GM13977 (cell line): ENCODE data around the gene KAT5.
"Not testable (repeated sequence)": the region's sequence is repeated elsewhere in the genome, so short reads cannot be mapped to it uniquely, and the experiment has no call there.

Source experiments
- DNase-seq: peaks from one replicate; pipeline ENCODE4 v3.0.0; 2012; ENCODE audit warnings: low spot score
- CTCF ChIP-seq: IDR thresholded peaks from 2 replicates; pipeline ENCODE4 v1.5.1; 2012; ENCODE audit warnings: mild to moderate bottlenecking, control low read depth; ENCODE audit not compliant: insufficient read depth; ENCODE audit errors: extremely low read depth, missing control alignments
- in situ Hi-C: fragments of 300-500 bp; cut with MboI; formaldehyde crosslinking; loops from one replicate; pipeline ENCODE4 v1.12.0; 2022; ENCODE audit warnings: low sequenced_read_pairs, low pct_unique_long_range_greater_than_20kb, mixed read lengths, inconsistent platforms; ENCODE audit not compliant: unreplicated experiment

KAT5 gene

GRCh38 chr11:65739022-65739421 lies 27.0 kb downstream of the KAT5 start:
- no peak for DNase-seq
- in situ Hi-C loops, result no loop called here
- no peak for TF ChIP-seq CTCF

- DNase-seq, result no peak
- in situ Hi-C loops, result no loop called here
- no peak for TF ChIP-seq CTCF
Measured at GRCh38 chr11:65741185-65741584, 29.1 kb downstream of the KAT5 start.

- in situ Hi-C loops, result no loop called here
- no peak for TF ChIP-seq CTCF
- no peak for DNase-seq
Measured at GRCh38 chr11:65742353-65742752, 30.3 kb downstream of the KAT5 start.

GRCh38 chr11:65743681-65744025 lies 31.6 kb downstream of the KAT5 start:
- in situ Hi-C loops, result no loop called here
- TF ChIP-seq CTCF, result no peak

GRCh38 chr11:65744026-65744698 lies 32.1 kb downstream of the KAT5 start:
- no peak for TF ChIP-seq CTCF
- in situ Hi-C loops, result no loop called here
- no peak for DNase-seq

More at GRCh38 chr11:65743681-65744025, 31.6 kb downstream of the KAT5 start:
- no peak for DNase-seq

- in situ Hi-C loops, result no loop called here
- TF ChIP-seq CTCF, result no peak
- DNase-seq, result no peak
Measured at GRCh38 chr11:65744699-65745042, 32.6 kb downstream of the KAT5 start.

- no peak for DNase-seq
- TF ChIP-seq CTCF, result no peak
- in situ Hi-C loops, result no loop called here
Measured at GRCh38 chr11:65745049-65745448, 33.0 kb downstream of the KAT5 start.

GRCh38 chr11:65762169-65762568 lies 50.1 kb downstream of the KAT5 start:
- in situ Hi-C loops, DNase-seq: not testable (repeated sequence)

GRCh38 chr11:65762816-65763215 lies 50.8 kb downstream of the KAT5 start:
- DNase-seq, in situ Hi-C loops: not testable (repeated sequence)
